HEK293T (cell line): ENCODE measurements around the gene IL21R.

ENCODE experiments used
- ARNT ChIP-seq: fragments of 450-650 bp; IDR thresholded peaks from 2 replicates; pipeline ENCODE4 v1.6.1; 2017; ENCODE audit warnings: mild to moderate bottlenecking
- BHLHE40 ChIP-seq: fragments of 450-650 bp; IDR thresholded peaks from 2 replicates; pipeline ENCODE4 v1.6.1; 2016; ENCODE audit warnings: mild to moderate bottlenecking, moderate library complexity, borderline replicate concordance
- FOXA1 ChIP-seq: fragments of 450-650 bp; IDR thresholded peaks from 2 replicates; pipeline ENCODE4 v1.6.1; 2016; ENCODE audit warnings: mild to moderate bottlenecking
- LEF1 ChIP-seq: fragments of 450-650 bp; IDR thresholded peaks from 2 replicates; pipeline ENCODE4 v1.6.1; 2017; ENCODE audit warnings: mild to moderate bottlenecking, borderline replicate concordance
- NFRKB ChIP-seq: fragments of 450-650 bp; IDR thresholded peaks from 2 replicates; pipeline ENCODE4 v1.6.1; 2016; ENCODE audit warnings: mild to moderate bottlenecking, moderate library complexity
- TARDBP ChIP-seq: fragments of 450-650 bp; IDR thresholded peaks from 2 replicates; pipeline ENCODE4 v1.6.1; 2016
- ZNF384 ChIP-seq: fragments of 450-650 bp; IDR thresholded peaks from 2 replicates; pipeline ENCODE4 v1.6.1; 2016

DNA sequence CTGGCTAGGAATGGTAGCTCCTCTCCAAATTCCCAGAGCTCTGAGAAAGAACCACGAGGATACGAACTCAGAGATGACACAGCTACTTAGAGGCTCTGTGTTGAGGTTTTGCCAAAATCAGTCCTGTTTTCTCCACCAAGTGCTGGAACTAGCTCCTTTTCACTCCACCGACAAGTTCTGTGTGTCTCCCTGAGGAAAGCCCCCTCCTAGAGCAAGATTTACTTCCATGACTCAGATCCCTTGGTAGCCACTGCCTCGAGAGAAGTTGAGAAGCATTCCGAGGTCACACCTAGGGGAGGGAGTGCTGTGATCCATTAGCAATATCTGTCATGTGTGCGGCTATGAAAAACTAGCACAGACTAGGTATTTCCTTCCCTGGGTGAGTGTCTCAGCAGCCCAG is 30.6 kb downstream of the IL21R start:
- TF ChIP-seq FOXA1 (no peak), BHLHE40 (no peak), NFRKB (no peak), ZNF384 (no peak), LEF1 (no peak), ARNT (no peak), TARDBP (no peak)
